GM19193 (cell line): ENCODE data around the gene ATG14.

Experiments
- POLR2A ChIP-seq: IDR thresholded peaks from 4 replicates; pipeline ENCODE4 v1.6.1; 2011; ENCODE audit not compliant: insufficient read depth, insufficient read length; ENCODE audit errors: extremely low read depth

ATG14 gene

DNA sequence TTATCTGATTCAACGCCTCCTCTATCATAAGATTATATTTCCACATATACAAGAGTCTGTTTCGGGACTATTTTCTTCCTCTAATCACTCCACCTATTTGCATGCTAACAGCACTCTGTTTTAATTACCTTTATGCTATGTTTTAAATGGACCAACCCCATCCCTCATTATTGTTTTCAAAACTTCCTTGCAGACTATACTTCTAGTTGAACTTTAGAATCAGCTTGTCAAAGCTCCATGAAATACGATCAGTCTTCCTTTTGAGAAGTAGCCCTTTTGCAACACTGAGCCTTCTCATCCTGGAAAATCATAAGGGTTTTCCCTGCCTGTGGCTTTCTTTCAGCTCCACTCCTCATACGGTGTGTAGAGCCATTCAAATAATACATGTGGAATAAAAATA is 36.9 kb downstream of the ATG14 start:
- no peak for TF ChIP-seq POLR2A

DNA sequence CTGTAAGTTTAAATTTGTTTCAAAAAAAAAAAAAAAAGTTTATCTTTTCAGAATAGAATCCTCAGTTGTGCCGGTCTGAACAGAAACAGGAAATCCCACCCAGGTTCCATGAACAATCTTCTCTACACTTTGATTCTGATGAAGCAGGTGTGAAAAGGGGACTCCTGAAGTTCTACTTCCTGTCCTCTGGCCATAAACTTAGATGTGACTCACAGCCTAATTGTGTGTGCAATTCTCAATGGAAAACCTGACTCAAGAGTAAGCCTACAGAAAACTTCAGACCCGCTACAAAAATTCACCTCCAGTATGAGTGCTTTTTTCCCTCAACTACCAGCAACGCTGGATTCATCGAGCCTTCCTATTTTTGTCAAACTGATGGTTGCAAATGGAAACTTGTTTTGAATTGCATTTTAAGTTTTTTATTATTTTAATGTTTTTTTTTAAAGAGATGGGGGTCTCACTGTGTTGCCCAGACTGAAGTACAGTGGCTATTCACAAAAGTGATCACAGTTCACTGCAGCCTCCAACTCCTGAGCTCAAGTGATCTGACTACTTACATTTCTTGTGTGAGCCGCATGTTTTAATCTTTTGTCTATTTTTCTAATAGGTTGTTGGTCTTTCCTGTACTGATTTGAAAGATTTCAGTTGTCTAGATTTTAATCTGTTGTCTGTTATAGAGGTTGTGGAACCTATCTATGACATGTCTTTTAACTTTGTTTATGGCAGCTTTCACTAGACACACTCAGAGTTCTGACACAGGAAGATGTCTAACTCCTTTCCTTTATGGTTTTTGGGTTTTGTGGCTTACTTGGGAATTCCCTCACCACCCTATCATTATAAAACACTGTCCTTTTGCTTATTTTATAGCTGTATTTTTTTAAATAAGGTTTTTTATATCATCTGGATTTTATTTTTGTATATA is 37.6 kb downstream of the ATG14 start:
- TF ChIP-seq POLR2A = no peak

DNA sequence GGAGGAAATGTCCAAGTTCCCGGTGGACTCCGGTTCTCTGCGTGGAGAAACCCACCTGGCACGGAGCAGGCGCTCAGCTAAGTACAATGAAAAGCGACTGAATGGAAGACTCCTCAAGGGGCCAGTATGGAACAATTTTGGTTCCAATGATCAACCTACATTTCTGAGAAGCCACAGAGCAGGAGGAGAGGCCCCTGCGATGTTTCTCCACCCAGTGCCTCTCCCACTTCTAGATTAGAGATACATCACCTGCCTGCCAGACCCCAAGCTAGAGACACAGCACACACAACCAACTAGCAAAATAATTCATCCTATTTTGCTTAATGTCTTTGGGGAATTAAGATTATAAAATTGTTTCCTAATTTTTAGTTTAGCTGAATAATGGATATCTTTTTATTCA is 38.8 kb downstream of the ATG14 start:
- no peak for TF ChIP-seq POLR2A

DNA sequence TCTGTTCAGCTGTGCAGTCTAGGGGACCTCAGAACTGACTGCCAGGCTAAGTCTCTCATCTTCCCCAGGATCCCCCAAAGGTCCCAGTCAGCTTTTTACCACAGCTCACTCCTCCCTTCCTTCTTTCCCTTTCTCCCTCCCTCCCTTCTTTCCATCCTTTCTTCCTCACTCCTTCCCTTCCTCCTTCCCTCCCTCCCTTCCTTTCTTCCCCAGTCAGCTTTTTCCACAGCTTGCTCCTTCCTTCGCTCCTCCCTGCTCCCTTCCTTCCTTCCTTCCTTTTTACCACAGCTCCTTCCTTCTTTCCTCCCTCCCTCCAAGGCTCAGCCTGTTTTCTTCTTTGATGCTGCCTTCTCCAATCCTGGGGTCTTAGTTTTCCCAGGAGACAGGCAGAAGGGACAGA is 39.2 kb downstream of the ATG14 start:
- no peak for TF ChIP-seq POLR2A

DNA sequence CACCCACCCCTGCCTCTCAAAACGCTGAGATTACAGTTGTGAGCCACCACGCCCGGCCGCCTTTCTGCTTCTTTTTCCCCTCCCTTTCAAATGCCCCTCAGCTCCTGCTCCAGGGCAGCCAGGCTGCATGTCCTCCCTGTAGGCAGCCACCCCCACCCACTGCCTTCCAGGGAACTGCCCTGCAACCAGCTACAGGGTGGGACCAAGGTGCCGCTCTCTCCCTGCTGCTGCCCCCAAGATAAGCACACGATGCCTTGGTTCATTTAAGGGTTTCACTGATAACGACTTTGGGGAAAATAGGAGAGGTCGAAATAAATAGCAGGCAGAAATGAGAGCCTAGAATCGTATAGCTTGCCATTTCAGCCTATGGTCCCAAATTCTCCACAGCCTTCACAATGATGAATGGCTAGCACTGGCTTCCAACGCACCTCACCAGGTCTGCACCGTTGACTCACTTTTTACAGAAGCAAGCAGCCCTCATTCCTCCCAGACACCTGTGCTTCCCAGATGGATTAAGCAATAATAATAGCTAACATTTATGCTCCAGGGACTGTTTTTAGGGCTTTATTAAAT is 40.7 kb downstream of the ATG14 start:
- no peak for TF ChIP-seq POLR2A

DNA sequence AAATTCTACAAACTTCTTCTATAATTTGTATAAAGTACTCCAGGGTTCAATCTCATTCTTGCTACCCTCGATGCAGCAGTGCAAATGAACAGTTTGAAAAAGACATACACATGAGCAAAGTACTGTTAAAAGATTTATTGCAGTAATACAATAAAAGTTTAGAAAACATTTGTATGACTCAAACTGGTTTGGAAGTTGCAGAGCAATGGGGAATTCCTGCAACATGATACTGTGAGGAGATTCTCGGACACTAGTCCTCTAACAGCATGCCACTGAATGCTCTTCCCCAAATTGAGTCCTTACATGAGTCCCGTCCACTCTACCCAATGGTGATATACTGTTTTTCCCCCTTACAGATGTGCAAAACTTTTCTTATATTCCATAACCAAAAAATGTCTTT is 45.4 kb downstream of the ATG14 start:
- TF ChIP-seq POLR2A = no peak

DNA sequence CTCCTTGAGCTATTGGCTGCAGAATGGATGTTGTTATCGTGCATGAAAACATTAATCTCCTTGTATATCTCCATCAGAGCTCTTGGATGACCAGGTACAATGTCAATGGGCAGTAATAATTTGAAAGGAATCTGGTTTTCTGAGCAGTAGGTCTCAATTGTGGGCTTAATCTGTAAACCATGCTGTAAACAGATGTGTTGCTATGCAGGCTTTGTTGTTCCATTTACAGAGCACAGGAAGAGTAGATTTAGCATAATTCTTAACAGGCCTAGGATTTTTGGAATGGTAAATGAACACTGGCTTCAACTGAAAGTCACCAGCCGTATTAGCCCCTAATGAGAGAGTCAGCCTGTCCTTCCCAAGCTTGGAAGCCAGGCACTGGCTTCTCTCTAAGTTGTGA is 50.4 kb downstream of the ATG14 start:
- TF ChIP-seq POLR2A = no peak

DNA sequence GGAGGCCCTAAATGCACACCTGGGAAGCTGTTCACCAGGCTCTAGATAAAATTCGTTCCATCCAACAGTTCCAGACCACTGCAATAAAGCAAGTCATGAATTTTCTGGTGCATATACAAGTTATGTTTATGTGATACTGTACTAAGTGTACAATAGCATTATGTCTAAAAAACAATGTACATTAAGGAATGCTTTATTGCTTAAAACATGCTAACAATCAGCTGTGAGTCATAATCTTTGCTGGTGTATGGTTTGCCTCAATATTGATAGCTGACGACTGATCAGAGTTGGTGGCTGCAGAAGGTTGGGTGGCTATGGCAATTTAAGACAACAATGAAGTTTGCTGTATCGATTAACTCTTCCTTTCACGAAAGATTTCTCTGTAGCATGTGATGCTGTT is 52.3 kb downstream of the ATG14 start:
- no peak for TF ChIP-seq POLR2A

DNA sequence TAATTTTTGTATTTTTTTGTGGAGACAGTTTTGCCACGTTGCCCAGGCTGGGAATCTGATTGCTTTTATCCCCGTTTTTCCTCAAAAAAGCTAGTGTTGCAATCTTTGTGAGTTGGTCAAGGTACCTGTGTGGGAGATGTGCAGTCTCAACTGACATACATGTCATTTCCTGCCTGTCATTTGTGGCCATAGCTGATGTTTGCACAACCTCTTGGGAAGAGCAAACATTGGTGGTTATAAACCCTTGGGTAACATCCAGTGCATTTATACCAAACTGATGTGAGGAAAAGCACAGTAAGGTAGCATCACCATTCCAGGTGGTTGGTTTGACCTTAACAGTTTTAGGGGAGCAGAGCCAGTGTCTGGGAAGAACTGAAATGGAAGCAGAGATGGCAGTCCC is 54.7 kb downstream of the ATG14 start:
- TF ChIP-seq POLR2A = no peak

DNA sequence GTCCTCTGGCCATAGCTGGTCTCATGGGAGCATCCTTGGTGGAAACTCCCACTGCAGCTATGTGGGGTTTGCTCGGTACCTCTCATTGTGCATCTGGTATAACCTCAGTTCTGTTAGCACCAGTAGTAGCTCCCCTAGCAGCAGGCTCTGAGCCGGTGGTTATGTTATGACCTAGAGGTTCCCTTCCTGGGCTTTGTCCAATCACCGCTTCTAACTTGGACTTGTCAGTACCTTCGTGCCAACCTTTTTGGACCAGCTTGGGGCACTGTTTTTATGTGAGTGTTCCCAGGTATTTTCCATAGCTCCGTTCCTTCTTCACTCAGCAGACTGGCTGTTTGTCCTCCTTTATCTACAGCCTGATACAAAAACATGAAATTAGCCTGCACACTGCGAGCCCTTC is 55.7 kb downstream of the ATG14 start:
- no peak for TF ChIP-seq POLR2A

DNA sequence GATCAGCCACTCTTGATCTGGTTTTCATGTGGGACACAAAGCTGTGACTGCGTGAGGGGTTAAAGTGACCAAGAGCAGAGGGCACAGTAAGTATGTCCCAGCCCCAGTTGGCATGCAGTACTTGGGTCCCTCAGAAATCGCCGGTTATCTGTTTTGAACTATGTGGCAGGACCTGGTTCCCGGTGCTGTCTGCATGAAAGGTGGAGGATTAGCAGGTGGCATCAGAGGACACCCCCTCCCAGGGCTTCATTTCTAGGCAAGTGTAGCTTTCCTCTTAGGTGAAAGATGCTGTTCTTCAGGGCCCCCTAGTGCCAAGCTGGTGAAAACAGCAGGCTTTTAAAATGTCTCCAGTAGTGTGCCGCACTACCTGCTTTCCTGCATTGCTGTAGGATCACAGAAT is 57.1 kb downstream of the ATG14 start:
- no peak for TF ChIP-seq POLR2A

DNA sequence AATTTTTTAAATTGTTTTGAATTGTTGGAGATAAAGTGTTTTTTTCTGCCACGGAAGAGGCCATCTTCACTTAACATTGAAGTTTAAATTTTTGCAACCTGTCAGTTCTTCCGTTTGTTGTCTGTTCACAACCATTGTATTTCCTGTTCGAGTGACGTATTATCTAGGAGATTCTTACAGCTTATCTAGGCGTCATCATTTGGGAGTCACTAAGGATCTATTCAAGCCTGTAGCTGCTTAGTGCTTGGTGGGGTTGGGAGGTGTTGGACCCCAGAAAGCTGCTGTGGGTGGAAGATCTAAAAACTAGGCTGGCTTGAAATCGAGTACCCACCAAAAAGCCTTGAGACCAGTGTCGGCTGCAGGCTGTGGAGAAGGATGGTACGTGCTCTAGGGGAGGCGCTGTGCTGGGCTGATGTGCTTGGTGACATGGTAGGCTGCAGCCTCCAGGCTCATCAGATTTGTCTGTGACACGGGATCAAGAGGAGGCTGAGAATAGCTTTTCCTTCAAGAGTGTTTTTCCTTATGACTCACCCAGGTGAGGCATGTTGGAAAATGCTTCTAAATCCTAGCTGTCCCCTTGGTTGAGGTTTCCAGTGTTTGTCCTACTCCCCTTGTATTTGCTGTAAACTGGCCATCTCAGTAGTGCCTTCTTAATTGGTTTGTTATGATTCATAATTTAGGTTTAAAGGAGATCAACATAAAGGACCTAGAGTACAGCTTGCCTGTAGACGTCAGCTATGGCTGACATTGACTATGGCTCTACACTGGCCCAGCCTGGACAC is 57.8 kb downstream of the ATG14 start:
- TF ChIP-seq POLR2A = no peak

DNA sequence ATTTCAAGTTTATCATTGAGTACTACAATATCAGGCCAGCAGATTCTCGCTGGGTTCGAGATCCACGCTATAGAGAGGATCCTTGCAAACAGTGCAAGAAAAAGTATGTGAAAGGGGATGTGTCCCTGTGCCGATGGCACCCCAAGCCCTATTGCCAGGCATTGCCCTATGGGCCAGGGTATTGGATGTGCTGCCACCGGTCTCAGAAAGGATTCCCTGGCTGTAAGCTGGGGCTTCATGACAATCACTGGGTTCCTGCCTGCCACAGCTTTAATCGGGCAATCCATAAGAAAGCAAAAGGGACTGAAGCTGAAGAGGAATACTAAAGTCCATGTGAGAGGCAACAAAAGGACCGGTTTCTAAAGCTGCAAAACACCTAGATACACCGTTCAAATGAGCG is 59.4 kb downstream of the ATG14 start:
- no peak for TF ChIP-seq POLR2A

DNA sequence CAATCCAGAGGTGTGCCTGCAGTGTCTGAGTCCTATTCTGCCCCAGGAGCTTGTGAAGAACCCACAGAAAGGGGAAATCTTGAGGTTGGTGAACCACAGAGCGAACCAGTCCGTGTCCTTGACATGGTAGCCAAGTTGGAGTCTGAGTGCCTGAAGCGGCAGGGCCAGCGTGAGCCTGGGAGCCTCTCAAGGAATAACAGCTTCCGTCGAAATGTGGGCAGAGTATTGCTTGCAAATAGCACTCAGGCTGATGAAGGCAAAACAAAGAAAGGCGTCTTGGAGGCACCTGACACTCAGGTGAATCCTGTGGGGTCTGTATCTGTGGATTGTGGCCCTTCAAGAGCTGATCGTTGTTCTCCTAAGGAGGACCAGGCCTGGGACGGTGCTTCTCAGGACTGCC is 60.5 kb downstream of the ATG14 start:
- TF ChIP-seq POLR2A = no peak

DNA sequence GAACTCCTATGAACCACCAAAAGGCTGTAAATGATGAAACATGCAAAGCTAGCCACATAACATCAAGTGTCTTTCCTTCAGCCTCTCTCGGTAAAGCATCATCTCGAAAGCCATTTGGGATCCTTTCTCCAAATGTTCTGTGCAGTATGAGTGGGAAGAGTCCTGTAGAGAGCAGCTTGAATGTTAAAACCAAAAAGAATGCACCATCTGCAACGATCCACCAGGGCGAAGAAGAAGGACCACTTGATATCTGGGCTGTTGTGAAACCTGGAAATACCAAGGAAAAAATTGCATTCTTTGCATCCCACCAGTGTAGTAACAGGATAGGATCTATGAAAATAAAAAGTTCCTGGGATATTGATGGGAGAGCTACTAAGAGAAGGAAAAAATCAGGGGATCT is 61.2 kb downstream of the ATG14 start:
- TF ChIP-seq POLR2A = no peak

DNA sequence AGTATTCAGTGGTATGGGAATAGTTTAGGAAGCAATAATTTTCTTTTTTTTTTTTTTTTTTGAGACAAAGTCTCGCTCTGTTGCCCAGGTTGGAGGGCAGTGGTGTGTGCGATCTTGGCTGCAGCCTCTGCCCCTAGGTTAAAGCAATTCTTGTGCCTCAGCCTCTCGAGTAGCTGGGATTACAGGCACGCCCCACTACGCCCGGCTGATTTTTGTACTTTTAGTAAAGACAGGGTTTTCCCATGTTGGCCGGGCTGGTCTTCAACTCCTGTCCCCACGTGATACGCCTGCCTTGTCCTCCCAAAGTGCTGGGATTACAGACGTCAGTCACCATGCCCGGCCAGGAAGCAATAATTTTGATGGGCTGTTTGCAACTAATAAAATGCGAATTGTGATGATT is 62.1 kb downstream of the ATG14 start:
- TF ChIP-seq POLR2A = no peak

DNA sequence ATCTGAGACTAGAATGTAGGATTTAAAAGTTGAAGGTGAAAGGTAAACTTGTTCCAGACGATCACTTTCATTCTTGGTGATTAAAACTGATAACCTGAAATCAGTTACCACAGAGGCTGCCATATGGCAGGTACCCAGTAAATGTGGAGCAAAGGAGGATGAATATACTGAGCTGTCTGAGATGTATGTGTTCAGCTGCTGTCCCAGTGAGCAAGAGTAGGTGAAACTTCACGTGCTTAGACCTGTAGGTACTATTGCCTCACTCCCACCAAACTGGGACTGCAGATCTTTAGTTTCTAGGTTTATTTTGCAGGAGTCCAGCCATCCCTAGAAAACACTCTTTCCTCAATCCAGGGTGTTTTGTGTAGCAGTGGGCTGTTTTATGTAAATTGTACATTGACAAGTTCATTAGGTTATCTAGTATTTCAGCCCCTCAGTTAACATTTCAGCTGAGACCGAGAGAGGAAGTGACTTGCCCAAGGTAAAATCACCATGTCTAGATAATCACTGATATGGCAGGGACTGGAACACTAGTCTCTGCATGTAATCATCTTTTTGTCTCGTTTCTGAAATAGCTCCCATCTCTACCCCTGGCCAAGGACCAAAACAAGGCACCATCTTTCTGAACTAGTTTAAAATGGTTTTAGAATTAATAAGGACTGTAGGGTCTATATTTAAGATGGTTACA is 62.7 kb downstream of the ATG14 start:
- TF ChIP-seq POLR2A = no peak
